Hippocampal formation (tissue), 2 donors: ENCODE measurements around the gene WIPF3.
"Not testable (repeated sequence)": the region's sequence is repeated elsewhere in the genome, so short reads cannot be mapped to it uniquely, and the experiment has no call there.

Experiments
- DNase-seq, 2 donors: peaks; one replicate each; lab custom pipeline; 2025; lab: John Stamatoyannopoulos, UW

The WIPF3 gene

DNA sequence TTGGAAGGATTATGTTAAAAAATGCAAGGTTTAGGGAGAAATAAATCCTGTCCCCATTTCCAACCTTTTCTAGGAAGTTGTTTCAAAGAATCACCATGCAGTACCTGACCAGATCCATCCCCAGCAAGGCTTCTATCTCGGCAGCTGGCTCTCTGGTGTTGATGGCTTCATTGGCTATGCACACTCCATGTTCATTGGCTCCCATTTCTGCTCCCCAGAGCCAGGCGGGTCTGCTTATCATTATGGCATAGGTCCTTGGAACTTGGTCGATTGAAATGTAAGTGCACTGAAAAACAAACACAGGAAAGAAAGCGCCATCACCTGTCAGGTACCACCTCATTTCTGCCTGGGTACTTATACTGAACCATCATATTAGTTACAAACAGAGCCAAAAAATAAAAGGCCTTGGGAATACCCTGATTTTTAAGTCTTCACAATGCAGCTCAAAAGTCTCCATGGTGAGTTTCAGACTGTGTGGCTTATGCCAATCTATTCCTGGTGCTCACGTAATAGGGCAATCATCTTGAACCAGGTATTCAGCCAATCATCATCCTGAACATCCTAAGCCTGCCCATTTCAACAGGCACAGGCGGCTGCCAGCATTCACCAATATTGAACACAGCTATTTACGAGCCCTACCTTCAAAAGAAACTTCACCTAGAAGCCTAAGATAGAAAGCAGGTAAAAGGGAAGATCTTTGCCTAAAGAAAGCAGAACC, 148.9 kb downstream of the WIPF3 start:
- DNase-seq = no peak

- no peak for DNase-seq
Observed at GRCh38 chr7:29955799-29956486, 149.6 kb downstream of the WIPF3 start.

DNA sequence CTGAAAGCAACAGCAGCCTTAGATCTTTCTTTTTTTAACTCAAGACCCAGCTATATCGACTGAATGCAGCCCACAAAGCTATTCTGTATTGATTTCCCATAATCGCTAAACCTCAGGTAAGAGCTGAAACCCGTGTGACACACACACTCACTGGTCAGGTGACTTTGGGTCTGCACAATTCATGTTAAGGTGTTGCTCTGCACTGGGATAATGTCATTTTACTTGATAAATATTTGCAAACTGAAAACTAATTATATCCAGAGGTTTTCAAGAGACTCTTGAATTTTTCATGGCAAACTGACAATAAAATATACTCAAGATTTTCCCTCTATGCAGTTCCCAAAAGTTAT, 150.2 kb downstream of the WIPF3 start:
- DNase-seq = no peak

DNA sequence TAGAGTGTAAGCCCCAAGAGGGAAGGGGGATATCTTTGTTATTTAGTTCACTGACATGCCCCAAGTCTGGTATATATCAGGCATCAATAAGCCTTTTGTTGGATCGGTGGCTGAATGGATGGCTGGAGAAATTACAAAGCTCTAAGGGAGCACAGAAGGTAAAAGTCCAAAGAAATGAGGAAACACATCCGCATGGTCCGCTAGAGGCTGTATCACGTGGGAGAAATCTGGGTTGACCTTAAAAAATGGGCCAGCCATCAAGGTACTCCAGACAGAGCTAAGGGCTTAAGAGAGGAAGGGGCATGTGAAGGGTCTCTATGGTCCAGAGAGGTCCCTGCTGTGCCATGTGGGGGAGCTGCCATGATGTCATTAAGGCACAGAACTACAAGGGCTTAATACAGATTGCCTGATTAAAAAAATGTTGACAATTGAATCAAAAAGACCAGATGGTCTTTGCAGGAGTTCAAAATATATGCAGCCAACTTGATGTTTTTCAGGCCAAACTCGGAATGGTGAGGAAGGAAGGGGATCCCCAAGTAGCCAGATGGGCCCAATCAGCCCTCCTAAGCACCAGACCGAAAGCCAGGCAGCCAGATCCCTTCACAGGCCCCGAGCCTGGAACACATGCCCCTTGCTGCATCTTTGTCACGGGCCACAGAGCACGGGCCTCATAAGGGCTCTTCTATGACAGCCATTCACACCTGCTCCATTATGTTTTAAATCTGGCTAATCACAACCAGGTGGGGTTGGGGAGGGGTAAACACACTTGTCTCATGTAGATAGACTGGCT, 151.4 kb downstream of the WIPF3 start:
- DNase-seq = no peak

- DNase-seq = no peak
Observed at GRCh38 chr7:29958667-29959358, 152.5 kb downstream of the WIPF3 start.

GRCh38 chr7:29961611-29962010, 155.3 kb downstream of the WIPF3 start:
- not testable (repeated sequence) for DNase-seq

- DNase-seq = no peak
Observed at GRCh38 chr7:29962035-29962434, 155.7 kb downstream of the WIPF3 start.

GRCh38 chr7:29965030-29965429, 158.7 kb downstream of the WIPF3 start:
- DNase-seq = peak in 1 of 2 donors; percentile 49
